Measurements from ENCODE around the gene GRK7.

DNA sequence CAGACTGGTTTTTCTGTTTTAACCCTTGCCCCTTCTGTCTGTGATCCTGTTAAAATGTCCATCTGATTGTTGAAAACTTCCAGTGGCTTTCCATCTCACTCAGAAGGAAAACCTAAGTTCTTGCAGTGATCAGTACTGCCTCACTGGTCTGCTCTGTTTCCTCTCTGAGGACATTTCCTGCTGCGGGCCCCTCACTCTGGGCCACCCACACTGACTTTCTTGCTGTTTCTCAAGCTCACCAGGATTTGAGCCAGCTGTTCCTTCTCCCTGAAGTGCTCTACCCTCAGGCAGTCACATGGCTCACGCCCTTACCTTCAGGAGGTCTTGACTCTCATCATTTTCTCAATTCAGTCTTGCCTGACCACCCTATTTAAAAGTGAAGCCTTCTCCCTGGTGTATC is 1.8 kb downstream of the GRK7 start:
- TF ChIP-seq POLR2AphosphoS5 (IDR thresholded peaks at IDR 0.05) (no peak), POLR2A (IDR thresholded peaks at IDR 0.05) (no peak)
- TF ChIP-seq, protein P1, sequence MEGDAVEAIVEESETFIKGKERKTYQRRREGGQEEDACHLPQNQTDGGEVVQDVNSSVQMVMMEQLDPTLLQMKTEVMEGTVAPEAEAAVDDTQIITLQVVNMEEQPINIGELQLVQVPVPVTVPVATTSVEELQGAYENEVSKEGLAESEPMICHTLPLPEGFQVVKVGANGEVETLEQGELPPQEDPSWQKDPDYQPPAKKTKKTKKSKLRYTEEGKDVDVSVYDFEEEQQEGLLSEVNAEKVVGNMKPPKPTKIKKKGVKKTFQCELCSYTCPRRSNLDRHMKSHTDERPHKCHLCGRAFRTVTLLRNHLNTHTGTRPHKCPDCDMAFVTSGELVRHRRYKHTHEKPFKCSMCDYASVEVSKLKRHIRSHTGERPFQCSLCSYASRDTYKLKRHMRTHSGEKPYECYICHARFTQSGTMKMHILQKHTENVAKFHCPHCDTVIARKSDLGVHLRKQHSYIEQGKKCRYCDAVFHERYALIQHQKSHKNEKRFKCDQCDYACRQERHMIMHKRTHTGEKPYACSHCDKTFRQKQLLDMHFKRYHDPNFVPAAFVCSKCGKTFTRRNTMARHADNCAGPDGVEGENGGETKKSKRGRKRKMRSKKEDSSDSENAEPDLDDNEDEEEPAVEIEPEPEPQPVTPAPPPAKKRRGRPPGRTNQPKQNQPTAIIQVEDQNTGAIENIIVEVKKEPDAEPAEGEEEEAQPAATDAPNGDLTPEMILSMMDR (IDR thresholded peaks at IDR 0.05) = no peak
